HG02840 (cell line): ENCODE measurements around the gene TP53I13.
A peak's percentile ranks its signal among the peaks of the same experiment; 100 is the strongest.

Experiments used
- ATAC-seq: cut with Tn5 transposase; IDR thresholded peaks from one replicate; pipeline ENCODE4 v1.9.1; 2021; ENCODE audit warnings: mild to moderate bottlenecking, moderate library complexity, moderate number of reproducible peaks; ENCODE audit not compliant: unreplicated experiment, low FRiP score

TP53I13 gene

DNA sequence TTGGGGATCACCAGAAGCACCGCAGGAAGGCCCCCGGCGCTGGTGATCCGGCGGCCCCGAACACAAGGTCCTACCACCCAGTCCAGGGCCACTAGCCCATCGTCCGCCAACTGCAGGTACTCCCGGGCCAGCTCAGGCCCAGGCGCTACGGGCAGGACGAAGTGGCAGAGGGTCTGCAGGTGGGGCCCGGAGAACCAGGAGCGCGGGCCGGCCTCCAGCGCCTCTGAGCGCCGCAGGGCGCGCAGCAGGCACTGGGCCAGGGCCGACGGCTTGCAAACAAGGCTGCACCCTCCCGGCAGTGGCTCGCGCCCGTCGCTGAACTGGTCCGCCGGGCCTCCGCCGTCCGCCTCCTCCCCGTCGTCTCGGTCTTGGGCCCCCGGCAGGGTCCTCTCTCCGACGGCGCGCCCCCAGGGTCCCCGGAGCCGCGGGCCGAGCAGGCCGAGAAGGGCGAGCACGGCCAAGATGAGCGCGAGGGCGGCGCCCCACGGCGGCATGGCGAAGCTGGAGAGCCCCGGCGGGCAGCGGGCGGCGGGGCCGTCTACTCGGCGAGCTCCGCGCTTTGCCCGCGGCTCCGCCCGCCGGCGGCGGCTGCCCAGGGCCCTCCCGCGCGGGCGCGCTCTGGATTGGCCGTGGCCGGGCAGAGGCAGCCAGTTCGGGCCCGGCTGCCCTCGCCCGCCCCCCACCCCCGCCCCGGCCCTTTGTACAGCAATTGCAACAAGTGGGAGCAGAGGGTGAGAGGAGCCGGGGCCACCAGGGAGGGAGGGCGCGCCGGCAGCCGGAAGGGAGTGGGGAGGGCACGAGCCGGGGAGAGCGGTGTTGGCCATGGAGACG is 1.8 kb upstream of the TP53I13 start, which contains the start of gene ABHD15:
Gene ABHD15, minus strand, starts transcription at position 565 of the 831 bp plus-strand sequence. Its CDS starts 71 bp downstream, at position 494.
- peak; percentile 9 for ATAC-seq

DNA sequence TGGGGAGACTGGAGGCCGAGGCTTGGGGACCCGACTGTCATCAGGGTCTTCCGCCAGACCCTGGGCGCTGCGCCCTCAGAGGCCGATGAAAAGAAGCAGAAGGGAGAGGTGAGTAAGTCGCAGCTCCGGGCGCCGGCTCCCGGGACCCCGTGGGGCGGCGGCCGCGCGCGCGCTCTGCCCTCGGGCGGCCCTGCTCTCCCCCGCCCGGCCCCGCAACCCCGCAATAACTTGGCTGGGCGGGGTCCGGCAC is 1.3 kb upstream of the TP53I13 start:
- peak; percentile 5 for ATAC-seq

DNA sequence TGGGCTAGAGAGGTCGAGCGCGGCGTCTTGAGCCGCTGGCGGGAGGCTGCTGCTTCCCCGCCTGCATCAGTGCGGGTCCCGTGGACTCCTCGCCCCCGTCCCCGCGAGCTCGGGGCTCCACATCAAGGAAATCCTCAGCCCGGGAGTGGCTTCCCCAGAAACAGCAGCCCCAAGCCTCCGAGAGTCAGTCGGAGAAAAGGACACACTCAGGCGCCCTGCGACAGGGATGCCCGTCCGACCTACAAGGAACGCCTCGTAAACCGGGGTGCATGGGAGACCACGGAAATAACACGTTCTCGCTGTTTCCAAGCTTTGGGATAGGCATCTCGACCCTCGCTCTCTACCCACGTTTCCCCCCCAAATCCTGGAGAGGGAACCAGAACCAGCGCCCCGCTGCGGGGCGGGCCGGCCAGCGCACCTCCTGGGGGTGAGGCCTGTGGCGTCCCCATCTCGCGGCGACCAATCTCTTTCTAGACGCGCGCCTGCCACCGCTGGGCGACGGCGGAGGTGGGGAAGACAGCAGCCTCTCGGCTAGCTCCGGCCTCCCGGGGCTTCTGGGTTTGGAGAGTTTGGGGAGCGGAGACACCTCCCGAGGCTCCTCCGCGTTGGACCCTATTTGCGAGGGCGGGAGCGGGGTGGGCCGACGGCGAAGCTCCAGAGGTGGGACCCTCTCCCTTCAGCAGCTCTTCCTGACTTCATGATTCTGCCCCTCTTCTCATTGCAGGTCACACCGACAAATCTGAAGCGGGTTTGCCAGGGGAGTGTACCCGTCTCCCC is 759 bp upstream of the TP53I13 start:
- ATAC-seq = peak; percentile 28

DNA sequence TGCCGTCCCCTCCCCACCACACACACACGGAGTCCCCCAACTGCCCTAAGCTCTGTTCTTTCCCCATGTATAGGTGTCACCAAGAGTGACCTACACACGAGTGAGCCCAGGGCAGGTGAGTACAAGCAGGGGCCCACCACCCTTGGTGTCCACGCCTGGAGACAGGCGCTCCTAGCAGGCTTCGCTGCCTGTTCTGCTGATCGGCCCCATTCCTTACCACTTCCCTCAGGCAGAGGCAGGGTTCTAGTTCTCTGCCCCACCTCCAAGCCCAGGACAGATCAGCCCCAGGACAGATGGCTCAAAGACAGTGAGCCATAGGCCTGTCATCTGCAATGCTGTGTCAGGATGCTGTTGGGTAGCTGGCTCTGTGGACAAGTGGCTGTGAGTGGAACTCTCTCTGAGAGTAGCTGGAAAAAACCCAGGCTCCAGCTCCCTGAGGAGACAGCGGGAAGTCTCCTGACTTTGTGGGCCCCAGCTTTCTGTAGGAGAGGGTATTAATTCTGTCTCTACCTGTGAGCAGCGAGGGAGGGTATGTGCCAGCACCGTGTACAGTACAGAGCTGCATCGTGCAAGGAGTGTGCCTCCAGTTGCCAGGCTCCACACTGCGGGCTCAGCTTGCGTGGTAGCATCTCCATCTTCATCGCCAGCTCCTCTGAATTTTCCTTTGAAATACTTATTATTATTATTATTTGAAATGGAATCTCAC is 897 bp downstream of the TP53I13 start:
- ATAC-seq = no peak

DNA sequence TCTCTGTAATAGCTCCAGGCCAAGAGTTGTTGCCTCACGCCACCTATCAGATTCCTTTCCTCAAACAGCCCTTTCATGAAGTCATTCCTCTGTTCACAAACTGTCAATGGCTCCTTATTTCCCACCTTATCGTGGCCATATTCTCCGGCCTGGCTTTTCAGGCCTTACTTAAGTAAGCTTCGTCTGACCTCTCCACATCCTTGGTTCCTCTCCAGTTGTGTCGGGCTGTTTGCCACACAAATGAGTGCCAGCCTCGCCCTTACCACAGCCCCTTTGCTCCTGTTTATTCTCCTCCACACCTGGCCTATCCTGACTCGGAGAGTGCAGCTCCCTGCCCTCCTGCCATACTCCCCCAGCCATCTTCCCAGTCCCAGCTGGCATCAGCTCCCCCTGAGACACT is 2.0 kb downstream of the TP53I13 start:
- no peak for ATAC-seq

DNA sequence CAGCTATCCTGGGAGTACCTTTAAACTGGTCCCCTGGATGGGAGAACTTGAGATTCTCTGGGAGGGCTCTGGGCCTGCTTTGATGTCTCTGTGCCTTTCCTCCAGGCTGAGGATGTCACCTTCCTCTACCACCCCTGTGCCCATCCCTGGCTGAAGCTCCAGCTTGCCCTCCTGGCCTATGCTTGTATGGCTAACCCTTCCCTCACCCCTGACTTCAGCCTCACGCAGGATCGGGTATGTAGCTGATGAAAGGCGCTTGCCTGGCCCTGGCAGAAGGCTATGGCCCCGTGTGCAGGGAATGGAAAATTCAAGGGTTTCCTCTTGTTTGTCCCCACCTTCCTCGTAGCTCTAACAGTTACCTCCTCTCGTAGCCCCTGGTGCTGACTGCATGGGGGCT is 3.0 kb downstream of the TP53I13 start:
- no peak for ATAC-seq

DNA sequence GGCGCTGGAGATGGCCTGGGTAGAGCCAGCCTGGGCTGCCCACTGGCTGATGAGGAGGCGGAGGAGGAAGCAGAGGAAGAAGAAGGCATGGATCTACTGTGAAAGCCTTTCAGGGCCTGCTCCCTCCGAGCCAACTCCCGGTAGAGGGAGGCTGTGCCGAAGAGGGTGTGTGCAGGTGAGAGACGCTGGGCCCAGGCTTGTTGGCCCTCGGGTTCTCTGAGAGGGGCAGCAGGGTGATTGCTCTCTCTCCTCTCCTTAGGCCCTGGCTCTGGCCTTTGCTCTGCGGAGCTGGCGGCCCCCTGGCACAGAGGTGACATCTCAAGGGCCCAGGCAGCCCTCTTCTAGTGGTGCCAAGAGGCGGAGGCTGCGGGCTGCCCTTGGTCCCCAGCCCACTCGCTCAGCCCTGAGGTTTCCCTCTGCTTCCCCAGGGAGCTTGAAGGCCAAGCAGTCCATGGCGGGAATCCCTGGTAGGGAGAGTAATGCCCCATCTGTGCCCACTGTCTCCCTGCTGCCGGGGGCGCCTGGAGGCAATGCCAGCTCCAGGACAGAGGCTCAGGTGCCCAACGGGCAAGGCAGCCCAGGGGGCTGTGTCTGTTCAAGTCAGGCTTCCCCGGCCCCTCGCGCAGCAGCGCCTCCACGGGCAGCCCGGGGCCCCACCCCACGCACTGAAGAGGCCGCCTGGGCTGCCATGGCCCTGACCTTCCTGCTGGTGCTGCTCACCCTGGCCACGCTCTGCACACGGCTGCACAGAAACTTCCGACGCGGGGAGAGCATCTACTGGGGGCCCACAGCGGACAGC is 3.6 kb downstream of the TP53I13 start:
- no peak for ATAC-seq

DNA sequence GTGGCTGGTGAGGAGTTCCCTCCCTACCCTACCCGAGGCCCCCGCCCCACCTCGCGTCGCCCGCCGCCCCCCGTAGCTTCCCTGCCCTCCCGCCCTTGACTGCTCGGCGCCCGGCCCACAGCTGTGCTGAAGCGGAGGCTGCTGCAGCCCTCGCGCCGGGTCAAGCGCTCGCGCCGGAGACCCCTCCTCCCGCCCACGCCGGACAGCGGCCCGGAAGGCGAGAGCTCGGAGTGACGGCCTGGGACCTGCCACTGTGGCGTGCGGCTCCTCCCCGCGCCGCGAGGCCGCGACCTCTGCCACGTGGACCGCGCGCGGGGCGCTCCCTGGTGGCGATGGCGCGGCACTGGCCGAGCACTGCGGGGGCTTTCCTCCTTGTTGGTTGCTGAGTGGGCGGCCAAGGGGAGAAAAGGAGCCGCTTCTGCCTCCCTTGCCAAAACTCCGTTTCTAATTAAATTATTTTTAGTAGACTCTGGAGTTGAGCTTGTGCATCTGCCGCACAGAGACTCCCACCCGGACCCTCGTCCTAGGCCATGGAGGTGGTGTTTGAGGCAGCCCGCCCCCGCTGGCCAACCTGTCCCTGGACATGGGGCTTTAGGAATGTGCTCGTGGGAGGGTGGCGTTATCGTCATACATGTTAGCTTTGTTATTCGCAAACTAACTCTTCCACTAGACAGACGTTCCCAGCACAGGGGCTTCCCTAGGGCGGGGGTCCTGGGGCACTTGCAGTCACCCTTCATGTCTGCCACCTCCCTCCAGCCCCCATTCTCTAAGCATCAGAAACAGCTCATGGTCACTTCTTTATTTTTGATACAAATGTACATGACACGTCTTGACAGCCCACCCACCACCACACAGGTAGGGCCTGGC is 4.4 kb downstream of the TP53I13 start:
- ATAC-seq = no peak

DNA sequence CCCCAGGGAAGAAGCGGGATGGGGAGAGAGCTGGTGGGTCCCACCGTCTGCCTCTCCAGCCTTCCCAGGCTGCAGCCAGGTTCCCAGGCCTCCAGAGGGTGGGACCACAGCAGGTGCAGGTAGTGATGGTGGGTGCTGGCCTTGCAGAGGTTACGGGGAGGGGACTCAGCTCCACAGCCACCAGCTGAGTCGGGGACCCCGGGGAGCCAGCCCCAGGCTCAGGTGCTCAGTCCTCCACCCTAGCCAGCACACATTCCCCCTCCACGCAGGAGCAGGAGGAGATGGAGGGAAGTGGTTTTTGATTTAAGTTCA is 5.0 kb downstream of the TP53I13 start:
- ATAC-seq = no peak

DNA sequence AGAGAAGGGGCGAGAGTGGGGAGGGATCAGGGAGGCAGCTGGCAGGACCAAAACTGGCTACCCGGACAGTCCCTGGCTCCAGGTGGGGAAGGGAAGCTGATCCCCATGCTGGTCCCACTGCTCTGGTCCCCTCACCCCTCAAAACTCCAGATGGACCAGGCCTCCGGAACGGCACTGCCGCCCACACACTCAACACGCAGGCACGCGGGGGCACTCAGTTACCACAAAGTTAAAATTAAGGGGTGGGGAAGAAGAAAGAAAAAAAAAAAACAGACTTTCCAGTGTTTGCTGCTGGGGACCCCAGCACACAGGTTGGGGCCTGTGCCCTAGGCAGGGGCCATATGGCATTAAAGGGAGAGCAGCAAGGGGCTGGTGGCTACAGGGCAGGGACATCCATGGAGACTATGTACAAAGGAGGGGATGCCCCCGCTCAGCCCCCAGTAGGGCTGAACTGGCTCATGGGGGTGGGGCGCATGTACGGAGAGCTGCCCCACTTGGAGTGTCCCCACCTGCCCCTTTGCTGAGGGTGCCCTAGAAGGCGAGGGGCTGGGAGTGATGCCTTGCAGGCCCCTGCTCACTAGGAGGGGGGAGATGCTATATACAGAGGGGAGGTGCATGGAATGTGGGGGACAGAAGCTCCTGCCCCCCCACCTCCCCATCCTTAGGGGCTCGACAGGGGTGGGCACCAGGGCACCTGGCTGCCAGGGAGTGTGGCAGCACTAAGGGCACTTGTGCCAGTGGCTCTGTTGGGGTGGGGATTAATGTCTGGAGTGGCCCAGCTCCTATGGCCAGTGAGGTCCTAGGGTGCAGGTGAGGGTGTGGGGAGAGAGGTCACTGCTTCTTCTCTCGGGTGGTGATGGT is 5.6 kb downstream of the TP53I13 start:
- ATAC-seq = no peak

DNA sequence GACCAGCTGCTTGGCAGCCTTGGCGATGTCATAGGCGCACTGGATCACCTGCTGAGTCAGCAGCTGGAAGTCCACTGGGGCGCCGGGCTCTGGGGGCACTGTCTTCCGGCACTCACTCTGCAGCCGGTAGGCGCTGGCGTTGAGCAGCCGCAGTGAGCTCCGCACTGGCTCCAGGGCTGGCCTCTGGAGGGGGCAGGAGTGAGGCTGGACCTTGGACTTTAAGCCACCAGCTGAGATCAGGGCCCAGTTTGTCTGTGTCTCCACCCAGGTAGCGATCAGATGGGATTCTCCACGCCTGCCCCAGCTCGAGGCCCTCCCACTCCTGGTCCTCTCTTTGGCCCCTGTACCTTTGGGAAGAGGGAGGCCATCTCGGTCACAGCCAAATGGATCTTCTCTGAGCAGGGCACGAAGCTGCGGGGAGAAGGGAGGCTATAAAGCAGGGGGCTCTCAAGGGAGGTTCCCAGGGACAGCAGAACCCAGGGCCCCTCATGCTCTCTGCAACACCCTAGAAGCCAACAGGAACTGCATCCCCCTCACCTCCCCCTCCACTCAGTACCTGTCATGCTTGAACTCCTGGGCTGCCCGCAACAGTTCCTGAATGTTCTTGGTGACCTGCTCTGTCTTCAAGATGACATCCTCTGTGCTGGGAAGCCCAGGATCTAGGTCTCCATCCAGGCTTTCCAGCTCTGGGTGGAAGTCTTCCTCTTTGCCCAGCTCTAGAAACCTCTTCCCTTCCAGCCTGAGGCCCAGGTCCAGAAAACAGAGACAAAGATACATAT is 6.4 kb downstream of the TP53I13 start:
- no peak for ATAC-seq

DNA sequence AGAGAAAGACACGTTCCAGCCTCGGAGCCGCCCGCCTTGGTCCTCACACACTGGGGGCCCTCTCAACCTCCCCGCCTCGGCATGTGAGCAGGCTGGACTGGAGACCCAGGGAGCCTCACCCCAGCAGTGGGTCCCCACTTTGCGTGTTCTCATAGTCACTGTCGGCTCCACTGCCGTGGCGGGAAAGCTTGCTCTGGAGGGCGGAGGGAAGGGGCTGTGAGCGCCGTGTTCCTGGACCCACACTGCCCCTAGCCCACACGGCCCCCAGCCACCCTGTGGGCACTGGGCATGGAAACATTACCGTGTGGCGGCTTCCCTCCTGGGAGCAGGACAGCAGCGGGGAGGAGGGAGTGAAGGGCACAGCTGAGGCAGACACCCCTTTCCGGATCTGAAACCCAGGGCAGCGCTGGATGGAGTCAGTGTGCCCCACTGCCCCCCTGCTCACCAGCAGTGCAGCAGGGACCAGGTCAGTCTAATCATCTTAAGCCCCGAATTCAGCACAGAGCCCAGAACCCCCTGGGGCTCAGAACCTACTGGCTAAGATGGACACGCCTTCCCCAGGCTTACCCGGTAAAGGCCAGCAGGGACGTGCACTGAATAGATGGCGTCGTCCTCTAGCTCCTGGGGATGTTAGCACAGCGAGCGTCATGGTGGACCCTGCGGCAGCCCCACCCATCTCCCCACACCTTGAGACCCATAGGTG is 7.2 kb downstream of the TP53I13 start:
- no peak for ATAC-seq

DNA sequence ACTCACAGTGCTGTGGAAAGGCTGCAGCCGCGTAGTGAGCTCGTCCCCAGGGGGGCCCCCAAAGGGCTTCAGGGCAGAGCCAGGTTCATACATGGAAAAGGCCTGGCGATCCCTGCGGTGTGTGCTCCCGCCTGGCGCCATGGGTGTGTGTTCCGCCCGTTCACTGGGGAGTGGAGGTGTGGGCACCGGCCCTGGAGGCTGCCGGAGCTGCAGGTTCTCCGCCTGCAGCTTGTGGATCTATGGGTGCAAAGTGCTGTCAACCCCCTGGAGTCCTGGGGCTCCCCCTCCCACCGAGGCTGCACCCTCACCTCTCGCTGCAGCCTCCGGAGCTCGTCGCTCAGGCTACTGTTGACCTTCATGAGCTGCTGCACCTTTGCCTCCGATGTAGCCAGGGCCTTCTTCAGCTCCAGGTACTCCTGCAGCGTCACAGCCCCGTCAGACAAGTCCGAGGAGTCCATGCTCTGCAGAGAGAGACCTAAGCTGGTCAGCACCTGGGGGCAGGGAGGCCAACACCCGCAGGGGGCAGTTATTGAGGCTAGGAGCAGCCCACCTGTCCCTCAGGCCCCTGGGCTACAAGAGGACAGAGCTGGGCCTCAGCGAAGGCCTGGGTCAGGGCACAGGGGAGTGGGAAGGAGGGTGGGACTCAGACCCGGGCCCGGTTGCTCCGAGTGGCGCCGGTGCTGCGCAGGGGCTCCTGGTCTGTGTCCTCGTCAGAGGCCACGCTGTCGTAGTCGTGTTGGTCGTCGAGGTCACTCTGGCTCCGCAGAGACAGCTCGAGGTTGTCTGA is 7.9 kb downstream of the TP53I13 start:
- no peak for ATAC-seq

DNA sequence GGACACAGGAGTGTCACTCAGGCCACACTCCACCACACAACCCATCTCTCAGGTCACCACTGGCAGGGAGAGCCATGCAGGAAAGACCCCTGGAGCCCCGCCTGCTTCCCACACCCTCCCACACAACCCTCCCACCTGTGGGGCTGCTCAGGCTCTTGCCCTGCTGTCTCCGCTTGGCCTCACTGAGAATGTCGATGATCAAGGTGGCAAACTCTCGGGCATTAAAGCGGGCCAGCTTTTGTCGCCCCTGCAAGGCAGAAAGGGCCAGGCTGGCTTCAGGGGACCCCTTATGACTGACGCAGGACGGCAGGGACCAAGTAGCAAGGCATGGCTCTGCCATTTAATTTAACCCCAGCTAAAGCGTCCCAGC is 8.5 kb downstream of the TP53I13 start:
- no peak for ATAC-seq

DNA sequence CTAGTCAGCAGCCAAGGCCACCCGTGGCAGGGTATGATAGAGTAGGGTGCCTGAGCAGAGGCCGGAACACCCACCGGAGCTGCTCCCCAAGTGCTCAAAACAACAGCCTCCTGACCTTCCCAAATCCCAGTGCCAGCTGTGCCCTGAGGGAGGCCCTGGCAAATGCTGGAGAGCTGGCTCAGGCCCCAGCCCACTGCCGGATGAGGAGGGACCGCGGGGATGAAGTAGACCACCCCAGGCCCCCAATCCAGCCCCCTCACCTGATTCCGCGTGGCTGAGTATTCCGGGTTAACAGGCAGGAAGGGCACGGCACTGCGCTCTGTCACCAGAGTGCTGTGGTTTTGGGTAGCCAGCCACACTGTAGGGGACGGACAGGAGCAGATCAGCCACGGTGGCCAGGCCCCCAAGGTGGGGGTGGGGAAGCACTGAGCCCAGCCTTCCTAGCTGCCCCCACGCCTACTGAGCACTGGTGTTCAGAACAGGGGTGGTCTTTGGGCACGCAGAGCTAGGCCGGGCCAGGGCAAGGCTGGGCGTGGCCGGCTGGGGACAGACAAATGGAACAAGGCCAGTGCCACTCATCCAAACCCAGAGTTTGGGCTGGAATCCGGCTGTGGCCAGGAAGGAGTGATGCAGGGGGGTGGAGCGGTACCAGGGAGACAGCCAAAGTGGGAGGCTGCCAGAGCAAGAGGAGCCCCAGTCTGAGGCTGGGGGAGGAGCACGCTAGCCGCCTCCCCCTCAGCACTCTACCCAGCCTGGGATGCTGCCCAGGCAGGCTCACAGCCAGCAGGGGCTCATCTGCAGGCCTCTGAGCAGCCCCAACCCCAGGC is 9.1 kb downstream of the TP53I13 start:
- ATAC-seq = no peak
